A673 (cell line): ENCODE results near the gene CHKB.

Experiments used
- CTCF ChIP-seq: fragments of 300-800, 200-600 bp; sonication (generic); conservative IDR thresholded peaks from 2 replicates; pipeline ENCODE4 v1.5.1; 2017; ENCODE audit warnings: low read depth, mild to moderate bottlenecking, antibody characterized with exemption, low read length, moderate library complexity, mixed read lengths
- EZH2 ChIP-seq: fragments of 200-600 bp; sonication (generic); IDR thresholded peaks from 2 replicates; pipeline ENCODE4 v1.6.1; 2017; ENCODE audit warnings: borderline replicate concordance, low read depth, mild to moderate bottlenecking, mixed read lengths, antibody characterized with exemption, low read length; ENCODE audit not compliant: poor library complexity, severe bottlenecking

GRCh38 chr22:50625131-50625567, 42.5 kb upstream of the CHKB start:
- TF ChIP-seq CTCF (no peak), EZH2 (no peak)
